GM19324 (cell line): ENCODE measurements around the gene ARPC1A.
"Not testable (repeated sequence)": the region's sequence is repeated elsewhere in the genome, so short reads cannot be mapped to it uniquely, and the experiment has no call there.

ENCODE experiments used
- ATAC-seq: cut with Tn5 transposase; IDR thresholded peaks from one replicate; pipeline ENCODE4 v1.9.1; 2021; ENCODE audit warnings: mild to moderate bottlenecking, moderate library complexity; ENCODE audit not compliant: unreplicated experiment, low FRiP score

Gene ARPC1A

DNA sequence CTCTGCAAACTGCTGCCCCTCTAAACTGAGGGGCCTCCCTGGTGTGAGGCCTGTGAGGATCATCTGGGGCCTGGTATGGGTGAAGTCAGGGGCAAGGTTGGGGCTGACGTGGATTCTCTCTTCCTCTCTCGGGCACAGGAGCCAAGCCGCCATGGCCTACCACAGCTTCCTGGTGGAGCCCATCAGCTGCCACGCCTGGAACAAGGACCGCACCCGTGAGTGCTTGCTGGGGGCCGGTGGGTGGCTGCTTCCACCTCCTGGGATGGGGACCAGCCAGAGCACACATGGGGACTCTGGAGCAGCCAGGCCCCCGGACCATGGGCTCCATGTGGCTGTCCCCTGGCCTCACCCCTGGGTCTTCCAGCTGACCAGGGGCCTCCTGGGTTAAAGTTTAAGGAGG lies 59.9 kb downstream of the ARPC1A start:
- ATAC-seq, result no peak

DNA sequence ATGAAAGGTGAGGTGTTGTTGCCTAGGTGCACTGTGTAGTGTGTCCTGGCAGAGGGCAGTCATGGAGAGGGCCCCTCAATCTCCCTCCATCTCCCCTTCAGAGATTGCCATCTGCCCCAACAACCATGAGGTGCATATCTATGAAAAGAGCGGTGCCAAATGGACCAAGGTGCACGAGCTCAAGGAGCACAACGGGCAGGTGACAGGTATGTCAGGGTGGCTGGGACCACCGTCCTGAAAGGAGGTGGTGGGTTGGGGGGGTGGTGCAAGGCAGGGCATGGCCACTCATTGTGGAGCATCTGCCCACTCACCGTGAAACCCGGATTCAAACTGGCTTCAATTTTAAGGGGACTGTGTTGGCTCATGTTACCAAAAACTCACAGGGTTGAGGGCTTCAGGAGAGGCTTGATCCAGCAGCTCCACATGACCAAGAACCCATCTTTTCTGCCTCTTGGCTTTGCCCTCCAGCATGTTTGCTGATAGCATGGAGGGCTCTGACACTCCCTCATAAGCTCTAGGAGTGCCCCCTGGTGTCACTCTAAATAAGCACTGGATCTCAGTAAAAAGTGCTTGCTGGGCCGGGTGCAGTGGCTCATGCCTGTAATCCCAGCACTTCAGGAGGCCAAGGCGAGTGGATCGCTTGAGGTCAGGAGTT lies 61.0 kb downstream of the ARPC1A start:
- ATAC-seq, result no peak

DNA sequence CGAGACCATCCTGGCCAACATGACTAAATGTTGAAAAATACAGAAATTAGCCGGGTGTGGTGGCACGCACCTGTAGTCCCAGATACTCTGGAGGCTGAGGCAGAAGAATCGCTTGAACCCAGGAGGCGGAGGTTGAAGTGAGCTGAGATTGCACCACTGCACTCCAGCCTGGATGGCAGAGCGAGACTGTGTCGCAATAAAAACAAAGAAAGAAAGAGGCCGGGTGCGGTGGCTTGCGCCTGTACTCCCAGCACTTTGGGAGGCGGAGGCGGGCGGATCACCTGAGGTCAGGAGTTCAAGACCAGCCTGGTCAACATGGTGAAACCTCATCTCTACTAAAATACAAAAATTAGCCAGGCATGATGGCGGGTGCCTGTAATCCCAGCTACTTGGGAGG lies 61.5 kb downstream of the ARPC1A start:
- not testable (repeated sequence) for ATAC-seq

DNA sequence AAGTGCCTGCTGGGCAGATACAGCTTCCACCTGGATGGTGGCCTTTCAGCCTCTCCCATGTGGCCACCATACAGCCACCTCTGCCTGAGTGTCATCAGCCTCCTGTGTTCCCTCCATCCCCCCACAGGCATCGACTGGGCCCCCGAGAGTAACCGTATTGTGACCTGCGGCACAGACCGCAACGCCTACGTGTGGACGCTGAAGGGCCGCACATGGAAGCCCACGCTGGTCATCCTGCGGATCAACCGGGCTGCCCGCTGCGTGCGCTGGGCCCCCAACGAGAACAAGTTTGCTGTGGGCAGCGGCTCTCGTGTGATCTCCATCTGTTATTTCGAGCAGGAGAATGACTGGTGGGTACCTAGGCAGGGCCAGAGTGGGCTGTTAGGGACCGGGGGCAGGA lies 62.2 kb downstream of the ARPC1A start:
- no peak for ATAC-seq

DNA sequence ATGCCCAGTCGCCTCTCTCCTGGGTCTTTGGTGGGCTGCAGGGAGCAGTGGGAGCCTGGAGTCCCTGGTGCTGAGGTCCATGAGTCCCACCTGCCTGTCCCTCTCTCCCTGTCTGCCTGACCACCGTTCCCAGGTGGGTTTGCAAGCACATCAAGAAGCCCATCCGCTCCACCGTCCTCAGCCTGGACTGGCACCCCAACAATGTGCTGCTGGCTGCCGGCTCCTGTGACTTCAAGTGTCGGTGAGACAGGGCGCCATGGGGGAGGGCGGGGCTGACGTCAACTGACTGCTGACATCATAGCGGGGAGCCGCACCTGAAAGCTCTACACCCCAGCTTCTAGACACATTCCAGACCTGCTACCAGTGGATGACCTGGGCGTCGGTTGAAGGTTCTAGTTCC lies 64.1 kb downstream of the ARPC1A start:
- no peak for ATAC-seq

DNA sequence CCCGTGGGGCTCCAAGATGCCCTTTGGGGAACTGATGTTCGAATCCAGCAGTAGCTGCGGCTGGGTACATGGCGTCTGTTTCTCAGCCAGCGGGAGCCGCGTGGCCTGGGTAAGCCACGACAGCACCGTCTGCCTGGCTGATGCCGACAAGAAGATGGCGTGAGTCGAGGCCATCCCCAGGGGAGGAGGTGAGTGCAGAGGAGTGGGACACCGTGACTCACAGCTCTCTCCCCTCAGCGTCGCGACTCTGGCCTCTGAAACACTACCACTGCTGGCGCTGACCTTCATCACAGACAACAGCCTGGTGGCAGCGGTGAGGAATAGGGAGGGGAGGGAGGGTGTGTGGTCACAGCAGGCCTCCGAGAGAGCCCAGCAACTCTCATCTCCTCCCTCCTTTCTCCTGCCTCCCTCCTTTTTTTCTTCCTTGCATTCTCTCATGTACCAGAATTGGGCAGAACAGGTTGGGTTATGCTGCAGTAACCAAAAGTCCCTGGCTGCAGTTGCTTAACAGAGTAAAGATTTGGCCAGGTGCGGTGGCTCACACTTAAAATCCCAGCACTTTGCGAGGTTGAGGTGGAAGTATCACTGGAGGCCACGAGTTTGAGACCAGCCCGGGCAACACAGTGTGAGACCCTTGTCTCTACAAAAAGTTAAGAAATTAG lies 65.4 kb downstream of the ARPC1A start:
- no peak for ATAC-seq

DNA sequence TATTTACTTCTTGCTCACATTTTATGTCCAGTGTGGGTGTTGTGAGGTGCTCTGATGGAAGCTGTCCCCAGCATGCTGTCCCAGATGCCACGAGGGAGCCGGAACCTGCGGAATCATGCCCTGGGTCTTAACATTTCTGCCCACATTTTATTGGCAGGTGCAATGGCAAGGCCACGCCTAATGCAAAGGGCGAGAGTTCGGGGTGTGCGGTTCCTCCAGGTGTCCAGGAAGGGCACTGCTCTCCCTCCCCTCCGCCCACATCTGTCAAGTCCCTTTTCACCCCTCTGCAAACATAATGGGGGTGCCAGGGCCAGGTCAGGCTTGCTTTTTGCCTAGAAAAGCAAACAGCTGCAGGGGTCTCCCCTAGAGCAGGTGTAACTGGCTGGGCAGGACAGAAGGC lies 66.3 kb downstream of the ARPC1A start:
- no peak for ATAC-seq

DNA sequence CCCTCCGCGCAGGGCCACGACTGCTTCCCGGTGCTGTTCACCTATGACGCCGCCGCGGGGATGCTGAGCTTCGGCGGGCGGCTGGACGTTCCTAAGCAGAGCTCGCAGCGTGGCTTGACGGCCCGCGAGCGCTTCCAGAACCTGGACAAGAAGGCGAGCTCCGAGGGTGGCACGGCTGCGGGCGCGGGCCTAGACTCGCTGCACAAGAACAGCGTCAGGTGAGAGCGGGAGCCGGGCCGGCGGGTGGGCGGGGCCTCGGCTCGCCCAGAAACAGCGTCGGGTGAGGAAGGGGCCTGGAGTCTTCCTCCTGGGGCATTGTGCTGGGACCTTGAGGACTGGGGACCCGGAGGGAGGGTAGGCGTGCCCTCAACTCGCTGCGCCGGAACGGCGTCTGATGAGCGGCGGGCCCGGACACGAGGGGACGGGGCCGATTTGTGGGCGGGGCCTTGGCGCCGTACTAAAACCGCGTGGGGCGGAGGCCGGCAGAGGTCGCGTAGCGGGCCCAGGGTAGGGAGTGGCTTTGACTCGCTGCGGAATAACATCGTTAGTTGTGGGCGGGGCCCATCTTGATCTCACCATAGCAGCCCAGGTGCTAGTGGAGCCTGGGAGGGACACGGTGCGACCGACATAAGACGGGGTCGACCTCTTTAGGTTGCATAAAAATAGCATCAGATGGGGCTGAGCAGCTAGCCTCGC lies 67.1 kb downstream of the ARPC1A start:
- no peak for ATAC-seq

DNA sequence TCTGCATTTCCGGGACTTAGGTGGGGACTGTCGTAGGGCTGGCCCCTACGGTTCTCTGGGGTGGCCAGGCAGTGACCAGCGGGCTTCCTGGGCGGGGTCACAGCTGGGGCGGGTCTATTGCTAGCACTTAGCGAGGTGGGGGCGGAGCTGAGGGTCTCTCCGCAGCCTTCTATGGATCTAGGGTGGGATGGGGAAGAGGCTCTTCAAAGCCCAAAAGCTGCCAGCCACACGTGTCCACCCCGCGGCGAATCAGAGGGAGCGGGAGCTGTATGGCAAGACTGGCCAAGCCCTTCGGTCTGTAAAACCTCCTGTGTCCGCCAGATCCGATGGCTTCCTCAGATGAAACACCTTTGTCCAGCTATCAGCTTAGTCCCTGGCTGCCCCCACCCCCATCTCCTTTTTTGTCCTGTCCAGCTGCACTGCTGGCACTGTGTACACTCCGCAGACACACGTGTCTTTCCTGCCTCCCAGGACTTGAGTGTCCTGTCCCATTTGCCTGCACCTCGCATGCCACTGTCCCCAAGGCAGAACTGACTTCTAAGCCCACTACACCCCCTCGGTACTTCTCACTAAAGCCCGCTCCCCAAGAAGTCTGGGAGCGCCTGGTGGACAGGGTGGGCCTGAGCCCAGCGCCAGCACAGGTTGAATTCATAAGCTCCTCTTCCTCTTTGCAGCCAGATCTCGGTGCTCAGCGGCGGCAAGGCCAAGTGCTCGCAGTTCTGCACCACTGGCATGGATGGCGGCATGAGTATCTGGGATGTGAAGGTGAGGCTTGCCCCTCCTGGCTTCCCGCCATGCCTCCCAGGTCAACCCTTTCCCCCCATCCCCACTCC lies 67.9 kb downstream of the ARPC1A start:
- no peak for ATAC-seq

GRCh38 chr7:99394188-99394502 lies 68.4 kb downstream of the ARPC1A start:
- ATAC-seq, result no peak

DNA sequence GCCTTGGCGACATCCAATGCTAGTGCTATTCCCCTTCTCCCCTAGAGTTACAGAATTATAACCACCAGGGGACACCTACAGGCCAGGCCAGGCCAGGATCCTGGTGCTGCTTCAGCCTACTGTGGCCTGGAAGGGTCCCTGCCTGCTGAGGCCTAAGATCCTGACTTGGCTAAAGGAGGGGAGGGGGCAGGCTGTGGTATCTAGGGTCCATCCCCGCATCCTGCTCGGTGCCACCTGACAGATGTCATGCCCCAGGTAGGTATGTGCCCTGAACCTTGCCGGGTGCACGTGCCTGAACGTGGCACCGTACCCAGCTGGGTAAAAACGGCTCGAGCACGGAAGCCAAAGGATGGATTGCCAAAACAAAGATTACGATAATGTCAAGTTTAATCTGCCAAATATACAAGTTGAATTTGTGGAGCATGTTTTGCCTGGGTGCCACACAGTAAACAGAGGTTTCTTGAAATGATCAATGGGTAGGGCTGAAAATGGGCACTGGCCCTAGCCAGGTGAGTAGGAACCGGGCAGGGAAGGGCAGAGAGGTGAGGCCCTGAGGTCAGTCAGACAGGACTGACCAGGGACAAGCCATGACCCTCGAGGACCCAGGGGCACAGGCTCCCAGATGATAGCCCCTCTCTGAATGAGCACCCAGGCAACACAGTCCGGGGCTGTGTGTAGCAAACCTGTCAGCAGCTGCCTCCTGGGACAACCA lies 70.1 kb downstream of the ARPC1A start:
- ATAC-seq, result no peak

- no peak for ATAC-seq
Observed at GRCh38 chr7:99396418-99397296, 71.0 kb downstream of the ARPC1A start.

DNA sequence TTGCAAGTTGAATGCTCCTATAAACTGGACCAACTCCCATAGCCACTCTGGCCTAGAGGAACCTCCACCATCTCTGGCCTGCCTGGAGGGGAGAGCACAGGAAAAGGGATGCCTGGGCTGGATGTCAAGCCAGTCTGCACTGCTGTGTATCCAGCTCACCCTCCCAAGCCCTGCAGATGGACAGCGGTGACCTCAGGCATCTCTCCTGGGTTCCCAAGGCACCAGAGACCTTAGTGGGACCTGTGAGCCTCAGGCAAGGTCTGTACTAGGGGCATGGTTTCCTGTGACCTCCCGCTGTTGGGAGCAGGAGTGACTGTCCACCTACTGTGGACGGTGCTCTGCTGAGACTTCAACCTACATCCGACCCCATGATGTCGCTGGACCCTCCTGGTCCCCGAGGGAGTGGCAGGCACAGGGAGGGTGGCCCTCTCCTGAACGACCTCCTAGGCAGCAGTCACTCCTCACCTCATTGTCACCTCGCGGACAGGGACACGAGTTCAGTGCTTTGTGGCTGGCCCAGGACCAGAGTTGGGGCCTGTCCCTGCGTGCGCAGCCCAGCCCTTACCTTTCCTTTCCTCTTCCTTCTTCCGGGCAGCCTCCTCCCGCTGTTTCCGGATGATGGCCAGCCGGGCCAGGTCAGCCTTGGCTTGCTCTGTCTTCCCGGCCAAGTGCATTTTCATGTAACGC lies 71.7 kb downstream of the ARPC1A start:
- ATAC-seq, result no peak

GRCh38 chr7:99398891-99399445 lies 73.3 kb downstream of the ARPC1A start:
- ATAC-seq, result no peak

DNA sequence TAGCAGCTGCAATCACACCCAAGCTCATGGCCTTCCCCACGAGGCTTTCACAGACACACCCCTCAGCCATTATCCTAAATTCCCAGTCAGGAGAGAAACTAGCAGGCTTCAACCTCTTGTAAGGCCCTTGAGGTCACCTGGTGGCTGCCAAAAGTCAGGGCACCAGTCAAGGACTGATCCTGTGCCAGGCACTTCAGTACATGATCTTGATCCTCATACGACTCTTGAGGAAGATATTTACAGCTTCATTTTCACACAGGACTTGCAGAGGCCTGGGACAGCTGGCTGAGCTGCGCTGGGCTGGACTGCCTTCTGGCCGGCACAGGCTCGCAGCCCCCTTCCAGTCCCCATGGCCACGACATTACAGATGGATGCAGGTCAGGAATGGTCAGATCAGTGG lies 73.9 kb downstream of the ARPC1A start:
- no peak for ATAC-seq

- ATAC-seq, result no peak
Observed at GRCh38 chr7:99402854-99403253, 77.2 kb downstream of the ARPC1A start.

- no peak for ATAC-seq
Observed at GRCh38 chr7:99403764-99404163, 78.1 kb downstream of the ARPC1A start.

DNA sequence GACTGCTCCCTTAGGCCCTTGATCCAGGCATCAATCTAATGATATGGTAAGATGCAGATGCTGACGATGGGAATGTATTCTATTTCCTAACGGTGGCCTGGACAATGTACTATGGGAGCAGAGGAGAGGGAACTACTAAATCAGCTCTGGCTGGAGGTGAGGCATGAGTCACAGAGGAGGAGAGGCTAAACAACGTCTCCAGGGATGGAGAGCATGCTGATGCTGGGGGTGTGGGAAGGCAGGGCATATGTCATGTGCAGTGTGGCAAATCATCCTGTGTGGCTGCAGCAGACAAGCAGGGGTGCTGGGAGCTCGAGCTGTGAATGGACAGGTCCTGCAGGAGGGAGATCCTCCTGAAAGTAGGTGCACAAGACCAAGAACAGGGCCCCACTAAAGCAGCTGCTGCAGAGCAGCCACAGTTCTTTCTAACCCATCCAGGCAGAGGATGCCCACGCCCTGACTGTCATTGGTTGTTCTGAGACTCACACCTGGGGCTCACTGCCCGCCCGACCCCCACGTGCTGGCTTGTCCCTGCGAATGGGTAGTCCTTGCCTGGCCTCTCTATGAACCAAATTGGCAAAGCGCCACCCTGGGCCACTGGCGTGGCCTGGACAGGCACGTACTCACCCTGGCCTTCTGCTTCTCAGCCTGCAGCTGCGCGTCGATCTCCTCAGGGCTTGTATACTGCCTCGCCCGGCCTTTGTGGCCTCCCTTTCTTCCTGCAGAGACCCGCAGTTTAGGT lies 78.7 kb downstream of the ARPC1A start:
- ATAC-seq, result no peak
